Fibroblast of skin of right biceps (primary cell): Measurements from ENCODE around the gene PELI1.
"Not testable (repeated sequence)": the region's sequence is repeated elsewhere in the genome, so short reads cannot be mapped to it uniquely, and the experiment has no call there.

ENCODE experiments used
- DNase-seq: peaks from one replicate; pipeline ENCODE4 v3.0.0-alpha.2; 2013

Gene PELI1

GRCh38 chr2:64120008-64120407 is 24.2 kb downstream of the PELI1 start:
- no peak for DNase-seq

- no peak for DNase-seq
These were observed 24.9 kb downstream of the PELI1 start for GRCh38 chr2:64119369-64119768.

DNA sequence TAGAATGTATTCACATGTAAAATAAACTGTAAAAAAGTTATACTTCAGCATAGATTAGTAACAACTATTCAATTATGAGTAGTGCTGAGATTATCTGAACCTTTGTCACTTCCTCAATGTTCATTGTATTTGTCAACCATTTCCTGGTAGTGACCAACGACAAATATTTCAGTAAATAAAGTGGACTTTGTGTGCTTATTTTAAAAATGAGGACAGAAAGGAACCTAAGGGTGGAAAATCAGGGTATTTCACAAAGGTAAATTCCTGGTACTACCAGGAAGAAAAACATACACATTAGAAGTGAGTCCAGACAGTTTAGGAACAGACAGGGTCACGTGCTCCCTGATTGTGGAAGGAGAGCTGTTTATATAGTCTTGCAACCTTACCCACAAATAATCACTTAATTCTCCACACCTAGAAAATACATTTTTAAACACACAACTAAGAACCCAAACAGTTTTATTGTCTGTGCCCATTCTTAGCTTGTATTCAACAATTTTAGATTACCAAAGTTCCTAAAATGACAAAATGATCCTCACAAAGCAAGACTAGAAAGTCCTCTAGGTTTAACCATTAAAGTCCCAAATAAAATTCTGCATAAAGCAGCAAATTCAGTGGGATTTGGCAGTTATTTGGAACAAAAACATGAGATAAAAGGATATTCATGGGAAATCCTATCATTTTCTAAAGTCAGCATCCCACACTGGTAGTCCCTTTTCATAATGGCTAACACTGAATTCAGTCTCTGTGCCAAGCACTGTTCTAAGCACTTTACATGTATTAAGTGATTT is 28.2 kb downstream of the PELI1 start:
- DNase-seq: no peak

DNA sequence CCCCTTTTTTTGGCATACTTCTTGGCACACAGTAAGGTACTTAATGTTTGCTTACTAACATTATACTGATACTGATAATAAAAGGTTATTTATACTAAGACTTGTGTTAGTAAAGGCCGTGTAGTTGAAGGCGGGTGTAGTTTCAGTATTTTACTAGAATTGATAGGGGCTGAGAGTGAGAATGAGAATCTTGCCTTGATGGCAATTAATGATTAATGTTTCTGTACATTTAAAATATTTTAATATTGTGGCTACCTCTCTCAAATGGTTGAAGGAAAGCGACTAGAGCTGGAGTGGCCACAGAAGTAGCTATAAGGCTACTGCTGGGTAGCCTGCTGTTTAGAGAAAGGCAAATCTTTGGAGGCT is 29.3 kb downstream of the PELI1 start:
- DNase-seq: no peak

DNA sequence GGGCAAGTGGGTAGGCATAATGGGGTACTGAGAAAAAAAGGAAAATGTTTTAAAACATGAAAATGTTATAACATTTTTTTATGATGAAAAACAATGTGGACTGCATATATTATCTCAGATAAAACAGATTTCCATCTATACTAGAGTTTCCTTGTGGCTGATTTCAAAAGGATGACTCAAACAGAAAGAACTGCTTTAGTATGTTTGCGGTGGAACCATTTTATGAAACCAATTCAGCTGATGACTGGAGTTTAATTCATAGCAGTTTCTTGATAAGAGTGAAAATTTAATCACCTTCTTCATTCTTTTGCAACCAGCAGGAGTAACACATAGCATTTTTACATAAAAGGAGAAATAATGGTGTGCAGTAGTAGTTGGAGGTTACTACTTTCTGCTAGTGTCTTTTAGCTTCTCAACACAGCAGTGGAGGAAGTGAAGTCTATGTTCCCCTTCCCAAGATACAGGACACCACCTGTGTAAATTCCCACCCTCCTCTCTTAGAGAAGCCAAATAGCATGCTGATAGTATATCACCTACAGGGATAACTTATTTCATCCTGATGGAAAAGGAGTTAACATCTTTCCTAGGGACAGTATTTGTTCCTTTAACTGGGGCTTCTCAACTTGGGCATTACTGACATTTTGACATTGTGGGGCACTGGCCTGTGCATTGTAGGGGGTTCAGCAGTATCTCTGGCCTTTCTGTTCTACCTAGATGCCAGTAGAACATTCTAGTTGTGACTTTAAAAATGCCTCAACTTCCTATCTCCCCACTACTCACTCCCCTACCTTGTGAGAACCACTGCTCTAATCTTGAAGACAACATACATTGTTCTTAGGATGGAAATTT is 29.9 kb downstream of the PELI1 start:
- peak; percentile 84 for DNase-seq

DNA sequence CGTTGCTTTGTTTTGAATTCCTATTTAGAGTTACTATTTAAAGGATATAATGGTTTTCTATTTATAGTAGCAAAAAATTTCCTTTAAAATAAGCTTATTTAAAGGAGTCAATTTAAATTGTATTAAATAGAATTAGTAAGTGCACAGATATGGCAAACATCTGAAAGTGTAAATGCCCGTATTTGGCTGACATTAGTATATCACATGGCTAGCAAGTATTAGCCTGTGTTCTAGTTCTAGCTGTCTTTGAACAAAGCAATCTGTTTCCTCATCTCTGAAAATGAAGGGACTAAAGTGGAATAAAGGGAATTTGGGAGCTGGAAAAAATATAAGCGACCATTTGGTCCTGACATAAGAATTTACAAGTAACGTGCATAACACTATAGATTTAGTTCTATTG is 32.2 kb downstream of the PELI1 start:
- peak; percentile 42 for DNase-seq

DNA sequence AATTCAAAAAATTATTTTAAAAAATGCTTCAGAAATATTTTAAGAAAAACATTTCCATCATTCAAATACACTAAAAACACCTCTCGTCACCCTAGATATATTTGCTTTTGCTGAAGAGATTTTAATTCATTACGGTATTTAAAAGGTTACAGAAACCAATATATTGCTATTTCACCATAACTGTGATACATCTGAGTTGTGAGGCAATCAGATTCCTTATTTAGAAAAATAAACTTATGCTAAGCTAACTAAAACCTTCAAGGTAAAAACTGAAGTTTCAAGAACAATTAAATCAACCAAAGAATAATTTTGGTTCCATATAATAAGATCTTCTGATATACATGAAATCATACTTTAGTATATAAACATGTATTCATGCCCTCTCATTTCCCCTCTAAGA is 32.8 kb downstream of the PELI1 start:
- no peak for DNase-seq

DNA sequence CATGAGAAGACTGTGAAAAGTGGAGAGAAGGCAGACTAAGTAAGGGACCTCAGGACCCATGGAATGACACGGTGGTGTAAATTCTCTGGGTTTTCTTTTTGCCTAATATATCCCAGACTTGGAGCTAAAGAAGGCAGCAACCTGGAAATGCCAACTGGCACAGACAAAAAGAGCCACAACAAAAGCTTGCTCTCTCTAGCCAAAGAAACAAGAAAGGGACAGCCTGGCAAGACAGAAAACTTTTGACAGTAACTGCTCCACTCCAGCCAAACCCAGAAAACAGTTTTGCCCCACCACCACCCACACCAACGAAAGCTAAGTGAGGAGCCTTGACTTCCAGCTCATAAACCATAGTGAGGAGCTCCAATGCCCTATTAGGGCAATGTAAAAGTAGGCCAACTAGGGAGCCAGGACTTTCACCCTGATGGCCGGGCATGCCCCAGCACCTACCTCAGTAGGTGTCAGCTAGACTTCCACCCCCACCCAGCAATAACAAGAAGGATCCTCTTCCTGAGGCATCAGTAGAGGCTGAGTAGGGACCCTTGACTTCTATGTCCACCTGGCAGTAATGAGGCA is 35.5 kb downstream of the PELI1 start:
- no peak for DNase-seq

DNA sequence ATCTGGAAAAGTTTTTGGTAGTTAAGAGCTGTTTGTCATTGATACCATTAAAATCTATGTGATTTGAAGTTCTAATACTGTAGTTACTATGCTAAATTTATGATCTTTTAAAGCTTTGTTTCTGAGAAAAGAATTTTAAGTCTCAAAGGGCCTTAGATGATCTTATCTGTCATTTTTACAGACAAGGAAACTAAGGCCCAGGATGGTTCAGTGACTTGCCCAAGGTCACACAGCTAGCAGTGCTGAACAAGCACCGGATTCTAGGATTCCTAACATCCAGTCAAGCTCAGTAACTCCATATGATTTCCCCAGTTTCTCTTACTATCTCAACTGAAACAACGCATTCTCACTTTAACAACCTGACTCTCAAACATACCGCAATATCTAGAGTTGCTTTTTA is 37.7 kb downstream of the PELI1 start:
- no peak for DNase-seq

- DNase-seq: no peak
These were observed 38.4 kb downstream of the PELI1 start for GRCh38 chr2:64105670-64106461.

GRCh38 chr2:64104933-64105332 is 39.3 kb downstream of the PELI1 start:
- DNase-seq: no peak

DNA sequence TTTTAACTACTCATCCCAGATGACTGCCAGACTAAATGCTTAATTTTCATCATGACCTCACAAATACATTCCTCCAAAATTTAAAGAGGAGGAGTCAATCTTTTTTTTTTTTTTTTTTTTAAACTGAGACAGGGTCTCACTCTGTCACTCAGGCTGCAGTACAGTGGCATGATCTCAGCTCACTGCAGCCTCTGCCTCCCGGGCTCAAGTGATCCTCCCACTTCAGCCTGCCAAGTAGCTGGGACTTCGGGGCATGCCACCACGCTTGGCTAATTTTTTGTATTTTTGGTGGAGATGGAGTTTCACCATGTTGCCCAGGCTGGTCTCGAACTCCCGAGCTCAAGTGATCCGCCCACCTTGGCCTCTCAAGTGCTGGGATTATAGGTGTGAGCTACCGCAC is 41.5 kb downstream of the PELI1 start:
- not testable (repeated sequence) for DNase-seq

GRCh38 chr2:64101141-64101591 is 43.1 kb downstream of the PELI1 start:
- DNase-seq: peak; percentile 59

DNA sequence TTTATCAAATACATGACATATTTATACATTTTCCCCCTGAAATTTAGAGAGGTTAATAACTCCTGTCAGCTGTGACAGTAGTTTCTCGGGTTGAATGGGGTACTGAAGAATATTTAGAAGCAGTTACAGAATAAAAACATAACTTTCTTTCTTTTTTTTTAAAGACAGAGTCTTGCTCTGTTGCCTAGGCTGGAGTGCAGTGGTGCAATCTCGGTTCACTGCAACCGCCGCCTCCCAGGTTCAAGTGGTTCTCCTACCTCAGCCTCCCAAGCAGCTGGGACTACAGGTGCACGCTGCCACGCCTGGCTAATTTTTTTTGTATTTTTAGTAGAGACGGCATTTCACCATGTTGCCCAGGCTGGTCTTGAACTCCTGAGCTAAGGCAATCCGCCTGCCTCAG is 43.6 kb downstream of the PELI1 start:
- not testable (repeated sequence) for DNase-seq

DNA sequence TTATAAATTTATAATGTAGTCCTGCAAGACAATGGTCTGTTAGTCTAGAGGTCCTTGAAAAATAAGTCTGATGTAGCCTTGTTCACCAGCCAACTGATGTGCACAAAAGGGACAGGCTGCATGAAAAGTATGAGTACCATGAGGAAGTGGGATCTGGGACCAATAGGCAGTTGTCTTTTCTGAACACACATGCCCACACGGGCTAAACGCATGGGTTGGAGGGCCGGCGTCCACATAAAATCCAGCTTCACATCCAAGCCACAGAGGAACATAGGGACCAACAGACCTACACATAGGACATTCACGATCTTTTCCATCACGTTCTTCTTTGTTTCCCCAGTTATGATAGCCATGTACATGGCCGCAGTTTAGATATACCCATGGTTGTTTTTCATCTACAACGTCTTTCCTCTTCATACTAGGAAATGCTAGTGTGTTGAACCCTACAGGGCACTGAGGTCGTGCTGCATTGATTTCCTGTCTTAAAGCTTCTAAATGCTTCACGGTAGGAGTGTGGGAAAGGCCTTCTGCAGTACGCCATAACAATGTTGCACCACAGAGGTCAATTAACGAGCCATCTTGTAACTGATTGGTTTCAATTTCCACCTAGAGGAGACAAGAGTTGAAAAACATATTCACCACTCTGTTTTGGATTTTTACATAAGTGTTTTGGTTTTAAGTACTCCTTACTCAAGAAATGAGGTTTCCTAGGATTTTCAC is 49.4 kb downstream of the PELI1 start:
- no peak for DNase-seq

DNA sequence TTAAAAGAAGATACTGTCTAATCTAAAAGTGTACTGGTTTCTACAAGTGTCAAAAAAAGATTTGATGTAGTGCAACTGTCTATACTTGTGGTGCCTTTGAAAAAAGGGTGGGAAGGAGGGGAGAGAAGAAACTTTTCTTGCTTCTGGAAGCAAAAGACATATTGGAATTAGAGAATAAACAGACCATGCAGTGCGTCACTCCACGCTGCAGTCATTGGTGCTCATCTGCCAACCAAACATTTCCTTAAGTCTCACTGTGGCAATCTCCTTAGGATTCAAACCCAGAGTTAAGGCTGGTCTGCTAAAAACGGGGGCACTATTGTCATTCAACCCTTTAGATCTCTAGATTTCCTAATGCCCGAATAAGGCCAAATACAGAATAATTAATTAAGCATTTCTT is 50.9 kb downstream of the PELI1 start:
- no peak for DNase-seq

DNA sequence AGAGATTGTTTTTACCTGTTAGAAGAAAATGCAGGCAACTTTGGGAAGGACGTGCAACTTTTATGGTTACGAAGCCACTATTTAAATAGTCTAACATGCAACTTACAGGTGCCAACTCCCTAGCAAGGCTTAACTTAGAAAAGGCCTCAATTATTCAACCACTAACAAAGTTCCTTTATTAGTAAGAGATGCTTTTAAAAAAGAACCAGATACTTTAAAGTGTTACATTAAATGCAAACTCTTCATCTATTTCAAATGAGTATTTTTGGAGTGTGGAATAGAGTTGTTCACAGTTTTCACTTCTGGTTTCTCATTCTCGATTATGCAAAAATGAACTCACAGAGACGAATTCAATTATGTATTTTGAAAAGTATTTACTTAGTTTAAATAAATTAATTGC is 51.7 kb downstream of the PELI1 start:
- DNase-seq: no peak

GRCh38 chr2:64090264-64090663 is 54.0 kb downstream of the PELI1 start:
- no peak for DNase-seq

- DNase-seq: no peak
These were observed 57.7 kb downstream of the PELI1 start for GRCh38 chr2:64086347-64087082.

- no peak for DNase-seq
These were observed 58.3 kb downstream of the PELI1 start for GRCh38 chr2:64085936-64086335.

- DNase-seq: no peak
These were observed 63.2 kb downstream of the PELI1 start for GRCh38 chr2:64081046-64081445.

GRCh38 chr2:64080179-64080578 is 64.0 kb downstream of the PELI1 start:
- DNase-seq: no peak
